ENCODE measurements around the gene POGZ.

POGZ gene

DNA sequence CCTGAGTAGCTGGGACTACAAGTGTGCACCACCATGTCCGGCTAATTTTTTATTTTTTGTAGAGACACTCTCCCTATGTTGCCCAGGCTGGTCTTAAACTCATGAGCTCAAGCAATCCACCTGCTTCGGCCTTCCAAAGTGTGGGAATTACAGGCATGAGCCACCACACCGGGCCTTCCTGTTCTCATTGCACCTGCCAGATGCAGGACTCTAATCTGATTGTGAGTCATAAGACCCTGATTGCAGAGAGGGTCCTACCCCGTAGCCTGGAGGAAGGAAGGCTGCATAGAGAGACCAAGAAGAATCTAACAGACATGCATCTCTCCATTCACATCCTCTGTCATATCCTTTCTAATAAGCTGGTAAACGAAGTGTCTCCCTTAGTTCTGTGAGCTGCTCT is 32.3 kb upstream of the POGZ start:
- no peak for DNase-seq (ENCODE audit: extremely low read depth, low read depth)
- TF ChIP-seq CTCF (IDR thresholded peaks at IDR 0.05; ENCODE audit: low read depth, low read length) = no peak

- no peak for DNase-seq (ENCODE audit: extremely low read depth, low read depth)
- no peak for TF ChIP-seq CTCF (IDR thresholded peaks at IDR 0.05; ENCODE audit: low read depth, low read length)
These were observed 27.3 kb upstream of the POGZ start for GRCh38 chr1:151486557-151486956.

DNA sequence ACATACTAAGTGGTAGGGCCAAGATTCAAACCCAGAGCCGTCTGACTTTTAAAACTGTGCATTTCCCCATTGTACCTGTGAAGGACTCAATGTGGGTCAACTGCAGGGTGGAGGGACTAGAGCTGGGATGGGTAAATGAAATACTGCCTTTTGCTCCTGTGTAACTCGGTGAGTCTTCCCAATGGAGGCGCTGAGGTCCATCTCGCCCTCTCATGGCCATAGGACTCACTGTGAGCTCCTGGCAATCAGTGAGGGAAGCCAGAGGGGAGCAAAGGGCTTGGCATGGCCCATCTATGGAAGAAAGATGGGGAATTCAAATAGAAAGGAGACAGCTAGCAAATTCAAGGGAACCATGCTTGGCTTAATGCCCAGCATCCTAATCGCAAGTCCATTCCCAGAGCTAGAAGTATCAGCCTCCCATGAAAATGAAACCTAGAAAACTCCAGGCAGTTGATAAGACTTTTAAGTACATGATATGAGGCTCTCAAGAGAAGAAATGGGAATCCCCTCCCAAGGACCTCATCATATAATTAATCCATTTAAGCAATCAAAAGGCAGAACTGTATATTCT is 26.5 kb upstream of the POGZ start:
- no peak for TF ChIP-seq CTCF (IDR thresholded peaks at IDR 0.05; ENCODE audit: low read depth, low read length)
- DNase-seq (ENCODE audit: extremely low read depth, low read depth) = no peak

DNA sequence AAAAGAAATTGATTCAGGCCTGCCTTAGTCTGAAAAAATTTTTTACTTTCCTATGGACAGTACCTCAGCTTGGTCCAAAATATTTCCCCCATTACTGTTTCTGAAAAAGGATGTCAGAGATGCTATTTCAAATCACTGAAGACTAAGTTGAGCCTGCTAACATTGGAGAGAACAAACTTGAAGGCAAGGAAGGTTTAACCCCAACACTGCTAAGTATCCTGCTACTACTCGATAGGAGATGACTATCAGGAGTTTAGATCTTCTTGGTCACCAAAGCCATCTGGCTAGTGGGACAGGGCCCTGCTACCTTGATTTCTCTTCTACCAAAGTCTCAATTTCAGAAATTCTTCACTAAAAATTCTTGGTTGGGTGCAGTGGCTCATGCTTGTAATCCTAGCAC is 22.7 kb upstream of the POGZ start:
- no peak for DNase-seq (ENCODE audit: extremely low read depth, low read depth)
- TF ChIP-seq CTCF (IDR thresholded peaks at IDR 0.05; ENCODE audit: low read depth, low read length) = no peak

DNA sequence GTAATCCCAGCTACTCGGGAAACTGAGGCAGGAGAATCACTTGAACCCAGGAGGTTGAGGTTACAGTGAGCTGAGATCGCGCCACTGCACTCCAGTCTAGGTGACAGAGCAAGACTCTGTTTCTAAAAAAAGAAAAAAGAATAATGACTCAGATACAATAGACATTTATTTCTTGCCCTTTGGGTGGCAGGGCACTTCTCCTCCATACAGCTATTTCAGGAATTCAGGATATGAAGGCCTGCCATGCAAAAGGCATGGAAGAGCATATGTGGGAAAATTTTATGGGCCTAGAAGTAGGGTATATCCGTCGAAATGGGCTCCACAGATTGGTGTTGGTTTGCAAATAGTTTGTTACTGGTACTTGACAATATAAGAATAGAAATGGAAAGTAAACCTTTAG is 20.2 kb upstream of the POGZ start:
- no peak for TF ChIP-seq CTCF (IDR thresholded peaks at IDR 0.05; ENCODE audit: low read depth, low read length)
- no peak for DNase-seq (ENCODE audit: extremely low read depth, low read depth)

GRCh38 chr1:151478923-151479322 is 19.6 kb upstream of the POGZ start:
- DNase-seq (ENCODE audit: extremely low read depth, low read depth) = no peak
- TF ChIP-seq CTCF (IDR thresholded peaks at IDR 0.05; ENCODE audit: low read depth, low read length) = no peak

- no peak for DNase-seq (ENCODE audit: extremely low read depth, low read depth)
- no peak for TF ChIP-seq CTCF (IDR thresholded peaks at IDR 0.05; ENCODE audit: low read depth, low read length)
These were observed 19.0 kb upstream of the POGZ start for GRCh38 chr1:151478140-151478812.

All from AG09319 (cell line).